GM12872 (cell line): ENCODE measurements around the gene HLA-DOB.
A peak's percentile ranks its signal among the peaks of the same experiment; 100 is the strongest.

Experiments used
- TF ChIP-seq, protein P1 (sequence below): IDR thresholded peaks from 3 replicates; pipeline ENCODE4 v1.5.1; 2011; ENCODE audit warnings: low read depth, mild to moderate bottlenecking, low read length, moderate library complexity; ENCODE audit not compliant: insufficient read depth

Gene HLA-DOB

DNA sequence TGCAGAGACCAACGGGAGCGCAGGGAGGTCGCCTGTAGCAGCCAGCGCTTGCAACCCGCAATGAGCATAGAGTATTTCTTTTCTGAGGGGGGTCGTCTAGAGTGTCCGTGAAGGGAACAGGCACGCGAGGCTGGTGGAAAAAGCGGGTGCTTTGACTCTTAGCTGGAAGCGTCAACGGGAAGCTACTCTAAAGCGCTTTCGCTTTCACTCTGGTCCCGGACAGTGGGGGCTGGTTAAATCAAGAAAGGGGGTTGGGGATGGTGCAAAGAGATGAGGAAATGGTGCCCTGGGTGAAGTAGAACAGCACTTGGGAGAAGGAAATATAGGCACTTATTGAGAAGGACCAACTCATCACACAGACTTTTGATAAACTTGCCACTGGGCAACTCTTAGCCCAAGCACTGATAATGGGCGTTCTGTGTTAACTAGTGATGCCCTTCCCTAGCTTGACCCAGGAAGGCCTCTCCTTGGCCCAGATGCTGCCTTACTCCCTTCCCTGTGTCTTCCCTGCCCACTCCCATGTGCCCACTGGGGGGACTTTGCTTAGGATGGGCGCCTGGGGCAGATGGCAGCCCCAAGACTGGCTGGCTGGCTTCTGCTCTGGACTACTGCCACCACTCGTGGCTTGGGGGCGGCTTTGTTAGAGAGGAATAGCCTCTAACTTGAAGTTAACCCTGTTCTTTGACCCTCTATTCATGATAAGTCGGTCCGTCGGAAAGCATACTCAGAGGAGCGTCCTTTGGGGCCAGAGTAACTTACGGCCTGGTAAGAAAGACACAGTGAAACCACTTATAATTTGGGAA lies 37.8 kb upstream of the HLA-DOB start:
- TF ChIP-seq, protein P1, sequence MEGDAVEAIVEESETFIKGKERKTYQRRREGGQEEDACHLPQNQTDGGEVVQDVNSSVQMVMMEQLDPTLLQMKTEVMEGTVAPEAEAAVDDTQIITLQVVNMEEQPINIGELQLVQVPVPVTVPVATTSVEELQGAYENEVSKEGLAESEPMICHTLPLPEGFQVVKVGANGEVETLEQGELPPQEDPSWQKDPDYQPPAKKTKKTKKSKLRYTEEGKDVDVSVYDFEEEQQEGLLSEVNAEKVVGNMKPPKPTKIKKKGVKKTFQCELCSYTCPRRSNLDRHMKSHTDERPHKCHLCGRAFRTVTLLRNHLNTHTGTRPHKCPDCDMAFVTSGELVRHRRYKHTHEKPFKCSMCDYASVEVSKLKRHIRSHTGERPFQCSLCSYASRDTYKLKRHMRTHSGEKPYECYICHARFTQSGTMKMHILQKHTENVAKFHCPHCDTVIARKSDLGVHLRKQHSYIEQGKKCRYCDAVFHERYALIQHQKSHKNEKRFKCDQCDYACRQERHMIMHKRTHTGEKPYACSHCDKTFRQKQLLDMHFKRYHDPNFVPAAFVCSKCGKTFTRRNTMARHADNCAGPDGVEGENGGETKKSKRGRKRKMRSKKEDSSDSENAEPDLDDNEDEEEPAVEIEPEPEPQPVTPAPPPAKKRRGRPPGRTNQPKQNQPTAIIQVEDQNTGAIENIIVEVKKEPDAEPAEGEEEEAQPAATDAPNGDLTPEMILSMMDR, result no peak

DNA sequence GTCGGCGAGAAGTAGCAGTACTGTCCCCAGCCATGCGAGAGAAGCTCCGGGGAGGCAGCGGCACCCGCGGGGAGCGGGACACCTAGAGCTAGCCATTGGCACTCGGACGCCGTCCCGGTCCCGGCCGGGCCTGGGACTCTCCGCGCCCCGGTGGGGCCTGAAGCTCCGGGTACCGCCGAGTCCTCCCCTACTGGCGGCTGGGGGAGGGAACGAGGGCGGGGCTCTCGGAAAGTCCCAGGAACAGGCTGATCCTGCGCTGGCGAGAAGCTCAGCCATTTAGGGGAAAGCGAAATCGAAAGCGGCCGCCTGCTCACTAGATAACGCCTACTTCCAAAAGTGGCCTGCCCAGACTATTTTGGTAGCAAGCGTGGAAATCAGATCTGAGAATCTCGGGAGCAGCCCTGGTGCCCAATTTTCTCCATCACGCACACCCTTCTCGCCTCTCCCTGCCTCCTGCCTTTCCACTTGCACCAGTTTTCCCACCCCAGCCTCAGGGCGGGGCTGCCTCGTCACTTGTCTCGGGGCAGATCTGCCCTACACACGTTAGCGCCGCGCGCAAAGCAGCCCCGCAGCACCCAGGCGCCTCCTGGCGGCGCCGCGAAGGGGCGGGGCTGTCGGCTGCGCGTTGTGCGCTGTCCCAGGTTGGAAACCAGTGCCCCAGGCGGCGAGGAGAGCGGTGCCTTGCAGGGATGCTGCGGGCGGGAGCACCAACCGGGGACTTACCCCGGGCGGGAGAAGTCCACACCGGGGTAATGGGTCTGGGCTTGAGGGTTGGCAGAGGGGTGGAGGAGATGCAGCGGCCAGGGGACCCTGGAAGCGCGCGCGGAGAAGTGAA lies 37.0 kb upstream of the HLA-DOB start, which contains the start of the genes PSMB9 and TAP1:
TSS of gene PSMB9 (plus strand) at position 652 of the 835 bp plus-strand sequence. CDS start at position 690, 38 bp downstream.
TSS of gene TAP1 (minus strand) at position 164 of the 835 bp plus-strand sequence. CDS start at position 96, 68 bp downstream.
- TF ChIP-seq, protein P1, result peak; percentile 78

DNA sequence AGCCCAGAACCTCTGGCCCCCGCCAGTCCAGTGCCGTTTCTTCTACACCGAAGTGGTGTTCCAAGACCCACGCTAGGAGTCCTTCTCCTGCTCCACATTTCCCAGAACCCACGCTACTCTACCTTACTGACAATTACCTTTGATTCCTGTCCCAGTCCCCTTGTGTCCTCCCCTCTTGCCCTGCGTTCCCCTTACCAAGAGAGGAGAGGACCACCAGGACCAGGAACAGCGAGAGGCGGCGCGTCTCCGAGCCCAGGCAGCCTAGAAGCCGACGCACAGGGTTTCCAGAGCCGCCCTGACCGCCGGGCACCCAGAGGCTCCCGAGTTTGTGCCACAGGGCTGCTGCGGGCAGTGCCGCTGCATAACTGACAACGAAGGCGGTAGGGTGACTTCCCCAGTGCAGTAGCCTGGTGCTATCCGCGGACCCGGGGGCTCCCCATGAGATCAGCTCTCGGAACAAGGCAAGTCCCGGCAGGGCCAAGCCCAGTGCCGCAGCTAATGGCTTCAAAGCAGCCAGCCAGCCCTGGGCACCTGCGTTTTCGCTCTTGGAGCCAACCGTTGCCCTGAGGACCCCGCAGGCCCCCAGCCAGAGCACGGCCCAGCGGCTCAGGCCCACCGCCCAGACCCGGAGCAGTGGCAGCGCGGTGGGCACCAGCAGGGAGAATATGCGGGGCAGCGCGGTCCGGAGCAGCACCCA lies 36.2 kb upstream of the HLA-DOB start:
- TF ChIP-seq, protein P1, result no peak

DNA sequence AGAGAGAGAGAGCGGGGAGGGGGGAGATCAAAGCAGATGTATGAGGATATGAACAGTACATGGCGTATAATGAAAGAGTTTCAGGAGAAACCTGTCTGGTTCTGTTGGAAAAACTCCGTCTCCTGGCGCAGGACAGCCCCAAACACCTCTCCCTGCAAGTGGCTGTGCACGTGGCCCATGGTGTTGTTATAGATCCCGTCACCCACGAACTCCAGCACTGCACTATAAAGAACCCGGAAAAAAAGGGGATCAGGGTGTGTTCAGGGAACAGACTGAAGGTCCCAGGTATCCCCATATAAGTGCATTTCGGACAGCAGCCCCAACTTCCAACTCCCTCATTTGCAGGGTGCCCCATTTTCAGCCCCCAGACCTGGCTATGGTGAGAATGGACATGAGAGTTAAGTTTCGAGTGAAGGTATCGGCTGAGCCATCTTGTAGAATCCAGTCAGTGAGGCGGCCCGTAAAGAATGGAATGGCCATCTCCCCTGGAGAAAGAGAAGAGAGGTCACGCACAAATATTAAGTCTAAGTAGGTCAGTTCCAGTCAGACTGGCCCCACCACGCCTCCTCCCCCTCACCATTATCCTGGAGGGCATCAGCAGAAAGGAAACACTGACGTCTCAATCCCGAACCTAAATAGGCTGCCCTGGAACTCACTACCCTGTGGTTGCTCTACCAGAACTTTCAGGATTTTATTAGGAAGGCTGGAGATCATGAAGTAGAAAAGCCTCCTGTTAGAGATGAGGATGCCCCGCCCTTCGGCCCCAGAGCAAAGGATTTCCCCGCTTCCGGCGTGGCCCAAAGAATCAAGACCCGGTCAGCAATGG lies 35.4 kb upstream of the HLA-DOB start:
- TF ChIP-seq, protein P1, result no peak

DNA sequence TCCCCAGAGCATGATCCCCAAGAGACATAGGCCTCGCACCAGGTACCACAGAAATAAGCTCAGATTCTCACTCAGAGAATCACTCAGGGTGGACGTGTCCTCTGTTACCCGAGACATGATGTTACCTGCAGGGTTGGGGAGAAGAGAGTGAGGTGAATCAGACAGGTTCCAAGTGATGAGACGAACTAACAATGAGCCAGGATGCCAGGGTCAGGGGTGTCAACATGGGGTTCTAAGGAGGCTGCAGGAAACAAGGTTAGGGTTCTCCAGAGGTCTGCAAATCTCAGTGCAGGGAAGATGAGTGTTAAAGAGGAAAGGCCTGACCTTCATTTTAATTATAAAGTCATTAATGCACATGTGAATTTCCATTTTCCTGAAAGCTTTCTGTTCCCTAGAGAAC lies 34.2 kb upstream of the HLA-DOB start:
- TF ChIP-seq, protein P1, result no peak

DNA sequence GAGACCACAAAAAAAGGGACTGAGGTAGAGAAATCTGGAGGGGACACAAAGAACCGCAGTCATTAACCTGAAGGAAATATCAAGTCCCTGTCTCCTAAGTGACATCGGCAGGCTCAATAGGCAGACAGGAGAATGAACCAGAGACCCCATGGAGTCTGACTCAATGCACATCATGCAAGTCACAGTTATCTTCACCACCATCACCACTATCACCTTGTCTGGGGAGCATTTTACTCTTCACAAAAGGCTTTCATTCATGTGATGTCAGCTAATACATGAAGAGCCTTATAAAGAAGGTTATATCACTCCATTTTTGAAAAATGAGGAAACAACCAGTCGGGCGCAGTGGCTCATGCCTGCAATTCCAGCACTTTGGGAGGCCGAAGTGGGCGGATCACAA lies 32.3 kb upstream of the HLA-DOB start:
- TF ChIP-seq, protein P1, result no peak
